Right hindlimb (tissue), 1 donor: ENCODE data around the gene BBX.

ENCODE experiments used
- DNase-seq: peaks from one replicate; pipeline ENCODE4 v3.0.0-alpha.2; 2018

The BBX gene

GRCh38 chr3:107604057-107604822, 81.5 kb downstream of the BBX start:
- no peak for DNase-seq

GRCh38 chr3:107611775-107612469, 89.2 kb downstream of the BBX start:
- DNase-seq = no peak

GRCh38 chr3:107612664-107613084, 89.9 kb downstream of the BBX start:
- DNase-seq = no peak

- DNase-seq = no peak
Observed at GRCh38 chr3:107619549-107619948, 96.8 kb downstream of the BBX start.

GRCh38 chr3:107620534-107620933, 97.8 kb downstream of the BBX start:
- DNase-seq = no peak

GRCh38 chr3:107621465-107621864, 98.7 kb downstream of the BBX start:
- no peak for DNase-seq

GRCh38 chr3:107627962-107628542, 105.3 kb downstream of the BBX start:
- no peak for DNase-seq

- no peak for DNase-seq
Observed at GRCh38 chr3:107629566-107629965, 106.8 kb downstream of the BBX start.

GRCh38 chr3:107630779-107631178, 108.0 kb downstream of the BBX start:
- DNase-seq = no peak

GRCh38 chr3:107632576-107632975, 109.8 kb downstream of the BBX start:
- DNase-seq = no peak

- DNase-seq = no peak
Observed at GRCh38 chr3:107633327-107634098, 110.8 kb downstream of the BBX start.

GRCh38 chr3:107634099-107634489, 111.3 kb downstream of the BBX start:
- DNase-seq = no peak

- no peak for DNase-seq
Observed at GRCh38 chr3:107637416-107638183, 114.8 kb downstream of the BBX start.

GRCh38 chr3:107641572-107642307, 119.0 kb downstream of the BBX start:
- DNase-seq = no peak

- DNase-seq = no peak
Observed at GRCh38 chr3:107643038-107643883, 120.5 kb downstream of the BBX start.

- DNase-seq = no peak
Observed at GRCh38 chr3:107644631-107645030, 121.9 kb downstream of the BBX start.

GRCh38 chr3:107650788-107651187, 128.0 kb downstream of the BBX start:
- DNase-seq = no peak

GRCh38 chr3:107651782-107652181, 129.0 kb downstream of the BBX start:
- DNase-seq = no peak

- DNase-seq = no peak
Observed at GRCh38 chr3:107654218-107654617, 131.5 kb downstream of the BBX start.

GRCh38 chr3:107657971-107658370, 135.2 kb downstream of the BBX start:
- DNase-seq = no peak
